Measurements from ENCODE around the gene COL28A1.

- TF ChIP-seq EZH2 (IDR thresholded peaks at IDR 0.05) (no peak), CTCF (IDR thresholded peaks at IDR 0.05) (no peak)
These were observed 96.1 kb downstream of the COL28A1 start for GRCh38 chr7:7439564-7439963.

Data from neural progenitor cell (in vitro differentiated cells).